K562 (cell line): Measurements from ENCODE around the gene RTN4. TPM values are rescaled to one million over a fixed set of nuclear protein-coding genes. Genes with fewer than 3 reads are reported as not detected.

ENCODE experiments used
- ETS2 ChIP-seq: IDR thresholded peaks from 2 replicates; pipeline ENCODE4 v1.6.1; 2016; ENCODE audit warnings: borderline replicate concordance, missing genetic modification characterization, mild to moderate bottlenecking, moderate library complexity, missing compliant biosample characterization; ENCODE audit not compliant: poor library complexity, severe bottlenecking
- GABPA ChIP-seq: fragments of 200-800 bp; sonication (Bioruptor generic); conservative IDR thresholded peaks from 2 replicates; pipeline ENCODE4 v1.6.1; 2016; ENCODE audit warnings: low read depth, missing genetic modification characterization, missing compliant biosample characterization
- MED1 ChIP-seq: sonication (generic); formaldehyde crosslinking; IDR thresholded peaks from 2 replicates; pipeline ENCODE4 v1.8.1; 2023; ENCODE audit warnings: missing genetic modification reagents, borderline replicate concordance
- MIER1 ChIP-seq: fragments of 450-650 bp; IDR thresholded peaks from 2 replicates; pipeline ENCODE4 v1.6.1; 2016; ENCODE audit warnings: antibody characterized with exemption, mild to moderate bottlenecking, low read depth
- NBN ChIP-seq: fragments of 450-650 bp; IDR thresholded peaks from 2 replicates; pipeline ENCODE4 v1.6.1; 2016; ENCODE audit warnings: low read depth, mild to moderate bottlenecking
- NCOA1 ChIP-seq: fragments of 450-650 bp; IDR thresholded peaks from 2 replicates; pipeline ENCODE4 v1.6.1; 2016; ENCODE audit warnings: low read depth
- PTRF ChIP-seq: fragments of 450-650 bp; IDR thresholded peaks from 2 replicates; pipeline ENCODE4 v1.6.1; 2016; ENCODE audit warnings: mild to moderate bottlenecking, missing genetic modification characterization, missing compliant biosample characterization
- SIN3A ChIP-seq, 2 experiments: fragments of 150-350 bp in 1 of 2; IDR thresholded peaks; 2 replicates each; pipeline ENCODE4 v1.6.1; 2011 to 2016; ENCODE audit warnings: borderline replicate concordance in 2 of 2, low read depth in 2 of 2, low read length in 2 of 2, mild to moderate bottlenecking in 2 of 2, moderate library complexity in 2 of 2; ENCODE audit not compliant: control insufficient read depth in 1 of 2
- TEAD4 ChIP-seq, 2 experiments: sonication (generic) in 1 of 2; formaldehyde crosslinking in 1 of 2; IDR thresholded peaks; 2 replicates each; pipeline versions ENCODE4 v1.6.1 to v1.8.0; 2012 to 2022; ENCODE audit warnings: borderline replicate concordance in 1 of 2, inconsistent platforms in 1 of 2, low read length in 1 of 2, mild to moderate bottlenecking in 1 of 2, missing genetic modification reagents in 1 of 2
- TOE1 ChIP-seq, 2 experiments: fragments of 450-650 bp in 1 of 2; sonication (generic) in 1 of 2; formaldehyde crosslinking in 1 of 2; IDR thresholded peaks; 2 replicates each; pipeline versions ENCODE4 v1.7.1 to v1.8.0; 2016 to 2022; ENCODE audit warnings: borderline replicate concordance in 2 of 2, mild to moderate bottlenecking in 2 of 2, antibody characterized with exemption in 1 of 2, inconsistent platforms in 1 of 2, low read depth in 1 of 2, missing genetic modification reagents in 1 of 2, moderate library complexity in 1 of 2
- ZNF175 ChIP-seq: fragments of 200-800 bp; sonication (Bioruptor generic); IDR thresholded peaks from 2 replicates; pipeline ENCODE4 v1.6.1; 2016; ENCODE audit warnings: low read depth, mild to moderate bottlenecking, missing genetic modification characterization, missing compliant biosample characterization
- ZNF79 ChIP-seq: fragments of 250-450 bp; sonication (Bioruptor Pico); IDR thresholded peaks from 2 replicates; pipeline ENCODE4 v1.4.0; 2020; ENCODE audit warnings: low read depth, mild to moderate bottlenecking, moderate library complexity
- polyA plus RNA-seq, 8 experiments: library from polyadenylated mRNA; depleted of rRNA in 4 of 8; stranded (reverse) in 5 of 8; unstranded in 3 of 8; fragments of >200 nt; fragmentation: Nextera tagmentation in 2 of 8; fragmentation: Illumina TruSeq in 1 of 8; extraction: Ambion mirVana in 2 of 8; extraction: Trizol in 1 of 8; gene quantifications; 2 replicates each; pipeline versions ENCODE4 v1.2.1 to v1.2.3, GENCODE V29; 2011 to 2014; ENCODE audit warnings: inconsistent platforms in 1 of 8, missing spikeins in 1 of 8
- total RNA-seq, 7 experiments: library from RNA; depleted of rRNA in 6 of 7; stranded (reverse); fragments of >200 nt in 6 of 7; fragmentation: Illumina TruSeq in 2 of 7; extraction: Trizol in 2 of 7; gene quantifications; 2 replicates each; pipeline versions ENCODE4 v1.2.1 to v1.2.3, GENCODE V29; 2011 to 2021; ENCODE audit warnings: low replicate concordance in 1 of 7
- TF ChIP-seq, protein P1 (sequence below): fragments of 450-650 bp; IDR thresholded peaks from 2 replicates; pipeline ENCODE4 v1.6.1; 2016; ENCODE audit warnings: mild to moderate bottlenecking, moderate library complexity
- TF ChIP-seq, protein P2 (sequence below): sonication (generic); formaldehyde crosslinking; IDR thresholded peaks from 2 replicates; pipeline ENCODE4 v1.9.0; 2022; ENCODE audit warnings: mild to moderate bottlenecking, missing genetic modification reagents

RTN4 gene
- total and polyA plus RNA-seq, 9 of the 15 experiments (the other 6 are each of a cell fraction or from before 2014, with no cell fraction given), result 73.0 to 248 (median 116) TPM

DNA sequence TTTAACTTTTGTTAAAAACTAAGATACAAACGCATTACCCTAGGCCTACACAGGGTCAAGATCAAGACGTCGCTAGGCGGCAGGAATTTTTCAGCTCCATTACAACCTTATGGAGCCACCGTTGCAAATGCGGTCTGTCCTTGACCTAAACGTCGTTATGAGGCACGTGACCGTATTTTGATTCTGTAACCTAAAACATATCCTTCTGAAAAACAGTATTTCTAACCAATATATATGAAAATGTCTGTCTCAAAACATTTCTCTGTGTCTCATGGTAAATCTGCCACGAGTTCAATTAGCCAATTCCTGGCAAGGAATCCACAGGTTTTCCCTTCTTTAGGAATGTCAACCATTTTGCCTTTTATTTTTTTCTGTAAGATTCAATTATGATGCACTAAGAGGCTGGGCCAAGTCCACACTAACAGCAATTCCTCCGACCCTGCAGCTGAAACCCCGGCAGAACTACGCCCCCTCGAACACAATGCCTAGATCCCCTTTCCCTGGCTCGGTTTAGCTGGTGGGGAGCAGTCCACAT is 1.7 kb downstream of the RTN4 start (continued):
- TF ChIP-seq, protein P1, sequence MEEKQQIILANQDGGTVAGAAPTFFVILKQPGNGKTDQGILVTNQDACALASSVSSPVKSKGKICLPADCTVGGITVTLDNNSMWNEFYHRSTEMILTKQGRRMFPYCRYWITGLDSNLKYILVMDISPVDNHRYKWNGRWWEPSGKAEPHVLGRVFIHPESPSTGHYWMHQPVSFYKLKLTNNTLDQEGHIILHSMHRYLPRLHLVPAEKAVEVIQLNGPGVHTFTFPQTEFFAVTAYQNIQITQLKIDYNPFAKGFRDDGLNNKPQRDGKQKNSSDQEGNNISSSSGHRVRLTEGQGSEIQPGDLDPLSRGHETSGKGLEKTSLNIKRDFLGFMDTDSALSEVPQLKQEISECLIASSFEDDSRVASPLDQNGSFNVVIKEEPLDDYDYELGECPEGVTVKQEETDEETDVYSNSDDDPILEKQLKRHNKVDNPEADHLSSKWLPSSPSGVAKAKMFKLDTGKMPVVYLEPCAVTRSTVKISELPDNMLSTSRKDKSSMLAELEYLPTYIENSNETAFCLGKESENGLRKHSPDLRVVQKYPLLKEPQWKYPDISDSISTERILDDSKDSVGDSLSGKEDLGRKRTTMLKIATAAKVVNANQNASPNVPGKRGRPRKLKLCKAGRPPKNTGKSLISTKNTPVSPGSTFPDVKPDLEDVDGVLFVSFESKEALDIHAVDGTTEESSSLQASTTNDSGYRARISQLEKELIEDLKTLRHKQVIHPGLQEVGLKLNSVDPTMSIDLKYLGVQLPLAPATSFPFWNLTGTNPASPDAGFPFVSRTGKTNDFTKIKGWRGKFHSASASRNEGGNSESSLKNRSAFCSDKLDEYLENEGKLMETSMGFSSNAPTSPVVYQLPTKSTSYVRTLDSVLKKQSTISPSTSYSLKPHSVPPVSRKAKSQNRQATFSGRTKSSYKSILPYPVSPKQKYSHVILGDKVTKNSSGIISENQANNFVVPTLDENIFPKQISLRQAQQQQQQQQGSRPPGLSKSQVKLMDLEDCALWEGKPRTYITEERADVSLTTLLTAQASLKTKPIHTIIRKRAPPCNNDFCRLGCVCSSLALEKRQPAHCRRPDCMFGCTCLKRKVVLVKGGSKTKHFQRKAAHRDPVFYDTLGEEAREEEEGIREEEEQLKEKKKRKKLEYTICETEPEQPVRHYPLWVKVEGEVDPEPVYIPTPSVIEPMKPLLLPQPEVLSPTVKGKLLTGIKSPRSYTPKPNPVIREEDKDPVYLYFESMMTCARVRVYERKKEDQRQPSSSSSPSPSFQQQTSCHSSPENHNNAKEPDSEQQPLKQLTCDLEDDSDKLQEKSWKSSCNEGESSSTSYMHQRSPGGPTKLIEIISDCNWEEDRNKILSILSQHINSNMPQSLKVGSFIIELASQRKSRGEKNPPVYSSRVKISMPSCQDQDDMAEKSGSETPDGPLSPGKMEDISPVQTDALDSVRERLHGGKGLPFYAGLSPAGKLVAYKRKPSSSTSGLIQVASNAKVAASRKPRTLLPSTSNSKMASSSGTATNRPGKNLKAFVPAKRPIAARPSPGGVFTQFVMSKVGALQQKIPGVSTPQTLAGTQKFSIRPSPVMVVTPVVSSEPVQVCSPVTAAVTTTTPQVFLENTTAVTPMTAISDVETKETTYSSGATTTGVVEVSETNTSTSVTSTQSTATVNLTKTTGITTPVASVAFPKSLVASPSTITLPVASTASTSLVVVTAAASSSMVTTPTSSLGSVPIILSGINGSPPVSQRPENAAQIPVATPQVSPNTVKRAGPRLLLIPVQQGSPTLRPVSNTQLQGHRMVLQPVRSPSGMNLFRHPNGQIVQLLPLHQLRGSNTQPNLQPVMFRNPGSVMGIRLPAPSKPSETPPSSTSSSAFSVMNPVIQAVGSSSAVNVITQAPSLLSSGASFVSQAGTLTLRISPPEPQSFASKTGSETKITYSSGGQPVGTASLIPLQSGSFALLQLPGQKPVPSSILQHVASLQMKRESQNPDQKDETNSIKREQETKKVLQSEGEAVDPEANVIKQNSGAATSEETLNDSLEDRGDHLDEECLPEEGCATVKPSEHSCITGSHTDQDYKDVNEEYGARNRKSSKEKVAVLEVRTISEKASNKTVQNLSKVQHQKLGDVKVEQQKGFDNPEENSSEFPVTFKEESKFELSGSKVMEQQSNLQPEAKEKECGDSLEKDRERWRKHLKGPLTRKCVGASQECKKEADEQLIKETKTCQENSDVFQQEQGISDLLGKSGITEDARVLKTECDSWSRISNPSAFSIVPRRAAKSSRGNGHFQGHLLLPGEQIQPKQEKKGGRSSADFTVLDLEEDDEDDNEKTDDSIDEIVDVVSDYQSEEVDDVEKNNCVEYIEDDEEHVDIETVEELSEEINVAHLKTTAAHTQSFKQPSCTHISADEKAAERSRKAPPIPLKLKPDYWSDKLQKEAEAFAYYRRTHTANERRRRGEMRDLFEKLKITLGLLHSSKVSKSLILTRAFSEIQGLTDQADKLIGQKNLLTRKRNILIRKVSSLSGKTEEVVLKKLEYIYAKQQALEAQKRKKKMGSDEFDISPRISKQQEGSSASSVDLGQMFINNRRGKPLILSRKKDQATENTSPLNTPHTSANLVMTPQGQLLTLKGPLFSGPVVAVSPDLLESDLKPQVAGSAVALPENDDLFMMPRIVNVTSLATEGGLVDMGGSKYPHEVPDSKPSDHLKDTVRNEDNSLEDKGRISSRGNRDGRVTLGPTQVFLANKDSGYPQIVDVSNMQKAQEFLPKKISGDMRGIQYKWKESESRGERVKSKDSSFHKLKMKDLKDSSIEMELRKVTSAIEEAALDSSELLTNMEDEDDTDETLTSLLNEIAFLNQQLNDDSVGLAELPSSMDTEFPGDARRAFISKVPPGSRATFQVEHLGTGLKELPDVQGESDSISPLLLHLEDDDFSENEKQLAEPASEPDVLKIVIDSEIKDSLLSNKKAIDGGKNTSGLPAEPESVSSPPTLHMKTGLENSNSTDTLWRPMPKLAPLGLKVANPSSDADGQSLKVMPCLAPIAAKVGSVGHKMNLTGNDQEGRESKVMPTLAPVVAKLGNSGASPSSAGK, result peak; percentile 37; the same call in 1 of the 2 replicates
- TF ChIP-seq ETS2 (no peak), PTRF (tag) (no peak), TEAD4 (IDR thresholded peaks at IDR 0.05; ENCODE audit: low read length) (peak; percentile 40; the same call in 1 of the 2 replicates), TEAD4 (CRISPR knock-in tag; IDR thresholded peaks at IDR 0.05; ENCODE audit: borderline replicate concordance) (no peak), MIER1 (peak; percentile 41; the same call in 1 of the 2 replicates), ZNF79 (CRISPR knock-in tag) (no peak), NBN (0 out of 2 replicates have a peak, but pooled peaks have one; percentile 50), SIN3A (IDR thresholded peaks at IDR 0.05; ENCODE audit: borderline replicate concordance in 2 of 2, control insufficient read depth in 1 of 2, low read depth in 2 of 2, low read length in 2 of 2) (peak in 1 of 2 experiments; percentile 17; a peak in 1 of 4 replicates), MED1 (CRISPR knock-in tag) (no peak), GABPA (tag) (0 out of 2 replicates have a peak, but pooled peaks have one; percentile 8), ZNF175 (CRISPR knock-in tag) (no peak), TOE1 (IDR thresholded peaks at IDR 0.05; ENCODE audit: borderline replicate concordance) (peak; percentile 85), TOE1 (CRISPR knock-in tag; IDR thresholded peaks at IDR 0.05; ENCODE audit: borderline replicate concordance, low read depth) (no peak), NCOA1 (no peak)
- TF ChIP-seq, protein P2, sequence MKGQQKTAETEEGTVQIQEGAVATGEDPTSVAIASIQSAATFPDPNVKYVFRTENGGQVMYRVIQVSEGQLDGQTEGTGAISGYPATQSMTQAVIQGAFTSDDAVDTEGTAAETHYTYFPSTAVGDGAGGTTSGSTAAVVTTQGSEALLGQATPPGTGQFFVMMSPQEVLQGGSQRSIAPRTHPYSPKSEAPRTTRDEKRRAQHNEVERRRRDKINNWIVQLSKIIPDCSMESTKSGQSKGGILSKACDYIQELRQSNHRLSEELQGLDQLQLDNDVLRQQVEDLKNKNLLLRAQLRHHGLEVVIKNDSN (CRISPR knock-in tag), result peak; percentile 76
